HAP-1 (cell line): ENCODE data around the gene SRD5A1.

Experiments
- DNase-seq, 2 experiments: peaks; one replicate each; pipeline ENCODE4 v3.0.0-alpha.2; 2016 to 2020; ENCODE audit warnings: low spot score in 2 of 2
- H3K27me3 ChIP-seq: fragments of 250-450 bp; sonication (Bioruptor Pico); 2 replicates; pipeline ENCODE4 v1.5.1; 2020; ENCODE audit warnings: low read depth, mild to moderate bottlenecking, moderate library complexity
- H3K36me3 ChIP-seq: fragments of 250-450 bp; sonication (Bioruptor Pico); replicated peaks from 2 replicates; pipeline ENCODE4 v1.5.1; 2020; ENCODE audit warnings: mild to moderate bottlenecking
- H3K4me1 ChIP-seq: fragments of 250-450 bp; sonication (Bioruptor Pico); 2 replicates; pipeline ENCODE4 v1.5.1; 2020; ENCODE audit warnings: mild to moderate bottlenecking
- H3K4me3 ChIP-seq: fragments of 250-450 bp; sonication (Bioruptor Pico); 2 replicates; pipeline ENCODE4 v1.5.1; 2020; ENCODE audit warnings: mild to moderate bottlenecking, moderate library complexity
- H3K9me3 ChIP-seq: fragments of 250-450 bp; sonication (Bioruptor Pico); 2 replicates; pipeline ENCODE4 v1.5.1; 2020; ENCODE audit warnings: mild to moderate bottlenecking, moderate library complexity
- in situ Hi-C: fragments of 300-500 bp; cut with MboI; formaldehyde crosslinking; loops from 3 replicates; pipeline ENCODE4 v1.14.3; 2020; ENCODE audit warnings: low sequenced_read_pairs, inconsistent platforms, mixed read lengths

The SRD5A1 gene

GRCh38 chr5:6686915-6687409 is 53.7 kb downstream of the SRD5A1 start:
- H3K27me3 ChIP-seq: 0 out of 2 replicates have a peak, but pooled peaks cover 2% of the 10 kb centered on the region
- no peaks in the 10 kb centered on the region for H3K4me1 ChIP-seq
- H3K4me3 ChIP-seq: peak overlapping the region; percentile 11
- in situ Hi-C loops: no loop called here
- no peaks in the 10 kb centered on the region for H3K36me3 ChIP-seq
- peak; percentile 21 to 59 for DNase-seq
- H3K9me3 ChIP-seq: no peaks in the 10 kb centered on the region

GRCh38 chr5:6687505-6687904 is 54.3 kb downstream of the SRD5A1 start:
- Histone ChIP-seq H3K27me3 (peaks cover 2% of the 10 kb centered on the region; the same call in 1 of the 2 replicates), H3K9me3 (no peaks in the 10 kb centered on the region), H3K4me1 (no peaks in the 10 kb centered on the region), H3K4me3 (no peak overlapping the region), H3K36me3 (no peaks in the 10 kb centered on the region)
- in situ Hi-C loops: no loop called here
- no peak for DNase-seq

- in situ Hi-C loops: no loop called here
- Histone ChIP-seq H3K4me3 (no peak overlapping the region), H3K9me3 (no peaks in the 10 kb centered on the region), H3K4me1 (no peaks in the 10 kb centered on the region), H3K27me3 (peaks cover 19% of the 10 kb centered on the region), H3K36me3 (no peaks in the 10 kb centered on the region)
- DNase-seq: no peak
Measured at GRCh38 chr5:6692906-6693305, 59.7 kb downstream of the SRD5A1 start.

GRCh38 chr5:6698696-6699095 is 65.5 kb downstream of the SRD5A1 start:
- Histone ChIP-seq H3K4me1 (no peaks in the 10 kb centered on the region; the same call in 1 of the 2 replicates), H3K36me3 (no peaks in the 10 kb centered on the region), H3K4me3 (no peak overlapping the region), H3K9me3 (no peaks in the 10 kb centered on the region), H3K27me3 (peaks cover 15% of the 10 kb centered on the region)
- in situ Hi-C loops: no loop called here
- no peak for DNase-seq

GRCh38 chr5:6699357-6699756 is 66.1 kb downstream of the SRD5A1 start:
- H3K4me3 ChIP-seq: no peak overlapping the region
- no peaks in the 10 kb centered on the region; the same call in 1 of the 2 replicates for H3K4me1 ChIP-seq
- no peaks in the 10 kb centered on the region for H3K9me3 ChIP-seq
- peaks cover 15% of the 10 kb centered on the region for H3K27me3 ChIP-seq
- H3K36me3 ChIP-seq: no peaks in the 10 kb centered on the region
- DNase-seq: no peak
- in situ Hi-C loops: no loop called here

- Histone ChIP-seq H3K4me1 (no peaks in the 10 kb centered on the region; the same call in 1 of the 2 replicates), H3K36me3 (no peaks in the 10 kb centered on the region), H3K9me3 (no peaks in the 10 kb centered on the region), H3K4me3 (no peak overlapping the region), H3K27me3 (peaks cover 15% of the 10 kb centered on the region)
- DNase-seq: no peak
- in situ Hi-C loops: no loop called here
Measured at GRCh38 chr5:6700074-6700684, 66.9 kb downstream of the SRD5A1 start.

- in situ Hi-C loops: no loop called here
- Histone ChIP-seq H3K4me3 (no peak overlapping the region), H3K36me3 (no peaks in the 10 kb centered on the region), H3K27me3 (peaks cover 15% of the 10 kb centered on the region), H3K4me1 (no peaks in the 10 kb centered on the region; the same call in 1 of the 2 replicates), H3K9me3 (no peaks in the 10 kb centered on the region)
- no peak for DNase-seq
Measured at GRCh38 chr5:6700685-6701355, 67.6 kb downstream of the SRD5A1 start.

GRCh38 chr5:6701491-6701890 is 68.3 kb downstream of the SRD5A1 start:
- in situ Hi-C loops: no loop called here
- no peaks in the 10 kb centered on the region; the same call in 1 of the 2 replicates for H3K4me1 ChIP-seq
- DNase-seq: no peak
- no peak overlapping the region for H3K4me3 ChIP-seq
- H3K27me3 ChIP-seq: peaks cover 13% of the 10 kb centered on the region
- H3K36me3 ChIP-seq: no peaks in the 10 kb centered on the region
- no peaks in the 10 kb centered on the region for H3K9me3 ChIP-seq

- DNase-seq: no peak
- in situ Hi-C loops: no loop called here
- Histone ChIP-seq H3K9me3 (no peaks in the 10 kb centered on the region), H3K4me3 (no peak overlapping the region), H3K27me3 (peaks cover 3% of the 10 kb centered on the region; the same call in 1 of the 2 replicates), H3K4me1 (no peaks in the 10 kb centered on the region; the same call in 1 of the 2 replicates), H3K36me3 (no peaks in the 10 kb centered on the region)
Measured at GRCh38 chr5:6702633-6703032, 69.4 kb downstream of the SRD5A1 start.

GRCh38 chr5:6703806-6704205 is 70.6 kb downstream of the SRD5A1 start:
- H3K36me3 ChIP-seq: no peaks in the 10 kb centered on the region
- no peaks in the 10 kb centered on the region for H3K9me3 ChIP-seq
- in situ Hi-C loops: no loop called here
- H3K4me3 ChIP-seq: no peak overlapping the region
- H3K4me1 ChIP-seq: no peaks in the 10 kb centered on the region; the same call in 1 of the 2 replicates
- H3K27me3 ChIP-seq: no peaks in the 10 kb centered on the region
- DNase-seq: no peak

GRCh38 chr5:6704361-6704851 is 71.2 kb downstream of the SRD5A1 start:
- no peaks in the 10 kb centered on the region for H3K36me3 ChIP-seq
- H3K4me3 ChIP-seq: no peak overlapping the region
- DNase-seq: no peak
- H3K9me3 ChIP-seq: no peaks in the 10 kb centered on the region
- no peaks in the 10 kb centered on the region; the same call in 1 of the 2 replicates for H3K4me1 ChIP-seq
- in situ Hi-C loops: no loop called here
- H3K27me3 ChIP-seq: no peaks in the 10 kb centered on the region

- in situ Hi-C loops: no loop called here
- no peaks in the 10 kb centered on the region for H3K36me3 ChIP-seq
- no peak for DNase-seq
- no peaks in the 10 kb centered on the region for H3K4me1 ChIP-seq
- H3K4me3 ChIP-seq: no peak overlapping the region
- H3K27me3 ChIP-seq: no peaks in the 10 kb centered on the region
- H3K9me3 ChIP-seq: no peaks in the 10 kb centered on the region
Measured at GRCh38 chr5:6705088-6705487, 71.8 kb downstream of the SRD5A1 start.

GRCh38 chr5:6705959-6706358 is 72.7 kb downstream of the SRD5A1 start:
- no peak for DNase-seq
- in situ Hi-C loops: no loop called here
- Histone ChIP-seq H3K4me1 (no peaks in the 10 kb centered on the region), H3K36me3 (no peaks in the 10 kb centered on the region), H3K4me3 (no peak overlapping the region), H3K27me3 (no peaks in the 10 kb centered on the region), H3K9me3 (no peaks in the 10 kb centered on the region)

- Histone ChIP-seq H3K9me3 (no peaks in the 10 kb centered on the region), H3K36me3 (no peaks in the 10 kb centered on the region), H3K27me3 (no peaks in the 10 kb centered on the region), H3K4me3 (no peak overlapping the region), H3K4me1 (peaks cover 4% of the 10 kb centered on the region; the same call in 1 of the 2 replicates)
- in situ Hi-C loops: no loop called here
- DNase-seq: no peak
Measured at GRCh38 chr5:6707852-6708251, 74.6 kb downstream of the SRD5A1 start.
